ENCODE results near the gene SLC6A18. TPM values are rescaled to one million over a fixed set of nuclear protein-coding genes. Genes with fewer than 3 reads are reported as not detected.

Gene SLC6A18
- total and polyA plus RNA-seq, 9 of the 15 experiments (the other 6 are each of a cell fraction or from before 2014, with no cell fraction given), result not detected

DNA sequence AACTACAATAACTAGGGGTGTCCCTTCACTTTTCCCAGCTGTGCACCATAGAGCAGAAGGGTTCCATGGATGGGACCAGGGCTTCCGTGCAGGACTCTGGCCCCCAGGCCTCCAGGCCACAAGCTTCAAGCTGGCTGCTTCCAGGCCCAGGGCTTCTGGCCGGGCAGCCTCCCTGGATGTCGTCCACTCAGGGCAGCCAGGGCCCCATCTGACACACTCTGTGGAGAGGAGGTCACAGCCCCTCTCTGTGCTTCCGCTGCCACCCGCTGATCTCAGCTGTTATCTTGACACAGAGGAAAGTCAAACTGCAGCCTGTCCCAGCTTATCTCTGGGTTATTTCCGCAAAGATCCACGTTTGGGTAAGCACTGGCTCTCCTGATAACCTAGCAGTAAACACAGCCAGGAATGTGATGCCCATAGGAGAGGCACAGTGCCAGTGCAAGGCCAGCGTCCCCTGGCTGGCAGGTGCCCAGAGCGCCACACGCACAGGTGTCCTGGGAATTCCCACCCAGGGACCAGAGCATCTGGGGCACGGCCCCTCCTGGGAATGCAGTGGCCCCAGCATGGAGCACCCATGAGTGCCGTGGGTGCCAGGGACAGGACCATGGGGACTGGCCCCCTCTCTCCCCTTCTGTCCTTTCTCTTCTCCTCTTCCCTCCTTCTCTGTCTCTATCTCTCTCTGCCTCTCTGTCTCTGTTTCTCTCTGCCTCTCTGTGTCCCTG is 39.4 kb upstream of the SLC6A18 start (continued):
- no peak for TF ChIP-seq SRSF1 (IDR thresholded peaks at IDR 0.05; ENCODE audit: low read depth, low read length)
- TF ChIP-seq, protein P1, sequence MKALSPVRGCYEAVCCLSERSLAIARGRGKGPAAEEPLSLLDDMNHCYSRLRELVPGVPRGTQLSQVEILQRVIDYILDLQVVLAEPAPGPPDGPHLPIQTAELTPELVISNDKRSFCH (CRISPR knock-in tag; IDR thresholded peaks at IDR 0.05), result no peak
- TF ChIP-seq, protein P1 (tag; IDR thresholded peaks at IDR 0.05), result peak; percentile 92
- TF ChIP-seq HDAC3 (IDR thresholded peaks at IDR 0.05; ENCODE audit: borderline replicate concordance, partially characterized antibody), result peak; percentile 93
- no peak for TF ChIP-seq MCM5 (IDR thresholded peaks at IDR 0.05; ENCODE audit: low read depth)
- TF ChIP-seq, protein P2, sequence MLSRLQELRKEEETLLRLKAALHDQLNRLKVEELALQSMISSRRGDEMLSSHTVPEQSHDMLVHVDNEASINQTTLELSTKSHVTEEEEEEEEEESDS (CRISPR knock-in tag; IDR thresholded peaks at IDR 0.05), result no peak
- no peak for TF ChIP-seq MCM2 (IDR thresholded peaks at IDR 0.05; ENCODE audit: low read depth)
- no peak for TF ChIP-seq GABPB1 (CRISPR knock-in tag; IDR thresholded peaks at IDR 0.05)
- TF ChIP-seq TEAD1 (CRISPR knock-in tag; IDR thresholded peaks at IDR 0.05), result peak; percentile 90 to 94
- TF ChIP-seq BRF1 (IDR thresholded peaks at IDR 0.05; ENCODE audit: borderline replicate concordance, extremely low read depth, insufficient read length), result no peak
- TF ChIP-seq NBN (IDR thresholded peaks at IDR 0.05; ENCODE audit: low read depth), result peak; percentile 85
- TF ChIP-seq CAMTA2 (CRISPR knock-in tag; conservative IDR thresholded peaks at IDR 0.05), result no peak
- TF ChIP-seq, protein P3, sequence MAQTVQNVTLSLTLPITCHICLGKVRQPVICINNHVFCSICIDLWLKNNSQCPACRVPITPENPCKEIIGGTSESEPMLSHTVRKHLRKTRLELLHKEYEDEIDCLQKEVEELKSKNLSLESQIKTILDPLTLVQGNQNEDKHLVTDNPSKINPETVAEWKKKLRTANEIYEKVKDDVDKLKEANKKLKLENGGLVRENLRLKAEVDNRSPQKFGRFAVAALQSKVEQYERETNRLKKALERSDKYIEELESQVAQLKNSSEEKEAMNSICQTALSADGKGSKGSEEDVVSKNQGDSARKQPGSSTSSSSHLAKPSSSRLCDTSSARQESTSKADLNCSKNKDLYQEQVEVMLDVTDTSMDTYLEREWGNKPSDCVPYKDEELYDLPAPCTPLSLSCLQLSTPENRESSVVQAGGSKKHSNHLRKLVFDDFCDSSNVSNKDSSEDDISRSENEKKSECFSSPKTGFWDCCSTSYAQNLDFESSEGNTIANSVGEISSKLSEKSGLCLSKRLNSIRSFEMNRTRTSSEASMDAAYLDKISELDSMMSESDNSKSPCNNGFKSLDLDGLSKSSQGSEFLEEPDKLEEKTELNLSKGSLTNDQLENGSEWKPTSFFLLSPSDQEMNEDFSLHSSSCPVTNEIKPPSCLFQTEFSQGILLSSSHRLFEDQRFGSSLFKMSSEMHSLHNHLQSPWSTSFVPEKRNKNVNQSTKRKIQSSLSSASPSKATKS (CRISPR knock-in tag; IDR thresholded peaks at IDR 0.05), result no peak
- TF ChIP-seq, protein P4, sequence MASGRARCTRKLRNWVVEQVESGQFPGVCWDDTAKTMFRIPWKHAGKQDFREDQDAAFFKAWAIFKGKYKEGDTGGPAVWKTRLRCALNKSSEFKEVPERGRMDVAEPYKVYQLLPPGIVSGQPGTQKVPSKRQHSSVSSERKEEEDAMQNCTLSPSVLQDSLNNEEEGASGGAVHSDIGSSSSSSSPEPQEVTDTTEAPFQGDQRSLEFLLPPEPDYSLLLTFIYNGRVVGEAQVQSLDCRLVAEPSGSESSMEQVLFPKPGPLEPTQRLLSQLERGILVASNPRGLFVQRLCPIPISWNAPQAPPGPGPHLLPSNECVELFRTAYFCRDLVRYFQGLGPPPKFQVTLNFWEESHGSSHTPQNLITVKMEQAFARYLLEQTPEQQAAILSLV (tag; IDR thresholded peaks at IDR 0.05), result 0 out of 2 replicates have a peak, but pooled peaks have one; percentile 11
- TF ChIP-seq BRD9 (IDR thresholded peaks at IDR 0.05; ENCODE audit: low read depth, partially characterized antibody), result no peak
- no peak for TF ChIP-seq KAT8 (IDR thresholded peaks at IDR 0.05; ENCODE audit: low read depth)
- TF ChIP-seq, protein P5, sequence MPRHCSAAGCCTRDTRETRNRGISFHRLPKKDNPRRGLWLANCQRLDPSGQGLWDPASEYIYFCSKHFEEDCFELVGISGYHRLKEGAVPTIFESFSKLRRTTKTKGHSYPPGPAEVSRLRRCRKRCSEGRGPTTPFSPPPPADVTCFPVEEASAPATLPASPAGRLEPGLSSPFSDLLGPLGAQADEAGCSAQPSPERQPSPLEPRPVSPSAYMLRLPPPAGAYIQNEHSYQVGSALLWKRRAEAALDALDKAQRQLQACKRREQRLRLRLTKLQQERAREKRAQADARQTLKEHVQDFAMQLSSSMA (CRISPR knock-in tag; IDR thresholded peaks at IDR 0.05), result 0 out of 2 replicates have a peak, but pooled peaks have one; percentile 46
- no peak for TF ChIP-seq DNMT1 (IDR thresholded peaks at IDR 0.05)
- peak in 1 of 2 experiments; percentile 42; a peak in 1 of 4 replicates for TF ChIP-seq ARNT (IDR thresholded peaks at IDR 0.05)
- TF ChIP-seq, protein P6, sequence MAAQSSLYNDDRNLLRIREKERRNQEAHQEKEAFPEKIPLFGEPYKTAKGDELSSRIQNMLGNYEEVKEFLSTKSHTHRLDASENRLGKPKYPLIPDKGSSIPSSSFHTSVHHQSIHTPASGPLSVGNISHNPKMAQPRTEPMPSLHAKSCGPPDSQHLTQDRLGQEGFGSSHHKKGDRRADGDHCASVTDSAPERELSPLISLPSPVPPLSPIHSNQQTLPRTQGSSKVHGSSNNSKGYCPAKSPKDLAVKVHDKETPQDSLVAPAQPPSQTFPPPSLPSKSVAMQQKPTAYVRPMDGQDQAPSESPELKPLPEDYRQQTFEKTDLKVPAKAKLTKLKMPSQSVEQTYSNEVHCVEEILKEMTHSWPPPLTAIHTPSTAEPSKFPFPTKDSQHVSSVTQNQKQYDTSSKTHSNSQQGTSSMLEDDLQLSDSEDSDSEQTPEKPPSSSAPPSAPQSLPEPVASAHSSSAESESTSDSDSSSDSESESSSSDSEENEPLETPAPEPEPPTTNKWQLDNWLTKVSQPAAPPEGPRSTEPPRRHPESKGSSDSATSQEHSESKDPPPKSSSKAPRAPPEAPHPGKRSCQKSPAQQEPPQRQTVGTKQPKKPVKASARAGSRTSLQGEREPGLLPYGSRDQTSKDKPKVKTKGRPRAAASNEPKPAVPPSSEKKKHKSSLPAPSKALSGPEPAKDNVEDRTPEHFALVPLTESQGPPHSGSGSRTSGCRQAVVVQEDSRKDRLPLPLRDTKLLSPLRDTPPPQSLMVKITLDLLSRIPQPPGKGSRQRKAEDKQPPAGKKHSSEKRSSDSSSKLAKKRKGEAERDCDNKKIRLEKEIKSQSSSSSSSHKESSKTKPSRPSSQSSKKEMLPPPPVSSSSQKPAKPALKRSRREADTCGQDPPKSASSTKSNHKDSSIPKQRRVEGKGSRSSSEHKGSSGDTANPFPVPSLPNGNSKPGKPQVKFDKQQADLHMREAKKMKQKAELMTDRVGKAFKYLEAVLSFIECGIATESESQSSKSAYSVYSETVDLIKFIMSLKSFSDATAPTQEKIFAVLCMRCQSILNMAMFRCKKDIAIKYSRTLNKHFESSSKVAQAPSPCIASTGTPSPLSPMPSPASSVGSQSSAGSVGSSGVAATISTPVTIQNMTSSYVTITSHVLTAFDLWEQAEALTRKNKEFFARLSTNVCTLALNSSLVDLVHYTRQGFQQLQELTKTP (IDR thresholded peaks at IDR 0.05; ENCODE audit: low read depth in 1 of 2, partially characterized antibody in 2 of 2), result peak in 1 of 2 experiments; percentile 48

All from K562 (cell line).